Neural cell (in vitro differentiated cells): ENCODE data around the gene KCNJ6. TPM values are rescaled to one million over a fixed set of nuclear protein-coding genes. Genes with fewer than 3 reads are reported as not detected.

Source experiments
- H2AFZ ChIP-seq: fragments of 200-600, 300-800 bp; sonication (generic), shearing (Covaris generic); 2 replicates; pipeline ENCODE4 v1.6.0; 2014; ENCODE audit warnings: low read depth, mild to moderate bottlenecking, antibody characterized with exemption, low read length, moderate library complexity
- H3F3A ChIP-seq: fragments of 200-600 bp; shearing (Covaris generic); 2 replicates; pipeline ENCODE4 v1.6.1; 2016; ENCODE audit warnings: mild to moderate bottlenecking, moderate library complexity, mixed read lengths, antibody characterized with exemption, low read length; ENCODE audit not compliant: insufficient read depth, poor library complexity, severe bottlenecking
- H3K27ac ChIP-seq: fragments of 200-600, 300-800 bp; sonication (generic), shearing (Covaris generic); 2 replicates; pipeline ENCODE4 v1.5.1; 2014; ENCODE audit warnings: mild to moderate bottlenecking, low read length, moderate library complexity
- H3K27me3 ChIP-seq: fragments of 300-800, 200-600 bp; sonication (generic), shearing (Covaris generic); 2 replicates; pipeline ENCODE4 v1.6.0; 2014; ENCODE audit warnings: mild to moderate bottlenecking, low read depth, low read length, moderate library complexity; ENCODE audit not compliant: insufficient read depth
- H3K36me3 ChIP-seq: fragments of 300-800, 200-600 bp; sonication (generic), shearing (Covaris generic); 2 replicates; pipeline ENCODE4 v1.5.1; 2014; ENCODE audit warnings: mild to moderate bottlenecking, antibody characterized with exemption, low read length, moderate library complexity; ENCODE audit not compliant: insufficient read depth
- H3K4me2 ChIP-seq: fragments of 300-800, 200-600 bp; sonication (generic), shearing (Covaris generic); 2 replicates; pipeline ENCODE4 v1.6.0; 2014; ENCODE audit warnings: mild to moderate bottlenecking, low read length
- H3K4me3 ChIP-seq: fragments of 300-800, 200-600 bp; sonication (generic), shearing (Covaris generic); 2 replicates; pipeline ENCODE4 v1.5.1; 2014; ENCODE audit warnings: mild to moderate bottlenecking, low read length, moderate library complexity
- H3K79me2 ChIP-seq: fragments of 200-600 bp; shearing (Covaris generic); replicated peaks from 2 replicates; pipeline ENCODE4 v1.6.0; 2014; ENCODE audit warnings: mild to moderate bottlenecking, low read length, moderate library complexity; ENCODE audit not compliant: insufficient read depth
- H3K9ac ChIP-seq: fragments of 300-800, 200-600 bp; sonication (generic), shearing (Covaris generic); 2 replicates; pipeline ENCODE4 v1.6.1; 2016; ENCODE audit warnings: mild to moderate bottlenecking, low read length, mixed read lengths
- H3K9me2 ChIP-seq: fragments of 200-600 bp; shearing (Covaris generic); 2 replicates; pipeline ENCODE4 v1.6.1; 2016; ENCODE audit warnings: mild to moderate bottlenecking, low read length, mixed read lengths; ENCODE audit not compliant: insufficient read depth
- H3K9me3 ChIP-seq: fragments of 200-600, 300-800 bp; sonication (generic), shearing (Covaris generic); 2 replicates; pipeline ENCODE4 v1.6.1; 2016; ENCODE audit warnings: mild to moderate bottlenecking, mixed run types, low read length, moderate library complexity, mixed read lengths
- H4K20me1 ChIP-seq: fragments of 200-600 bp; shearing (Covaris generic); 2 replicates; pipeline ENCODE4 v1.6.1; 2016; ENCODE audit warnings: mild to moderate bottlenecking, mixed run types; ENCODE audit not compliant: insufficient read depth
- CTCF ChIP-seq: fragments of 450-650 bp; IDR thresholded peaks from 2 replicates; pipeline ENCODE4 v1.5.1; 2014; ENCODE audit warnings: antibody characterized with exemption, mild to moderate bottlenecking, moderate library complexity; ENCODE audit not compliant: poor library complexity, severe bottlenecking
- EP300 ChIP-seq: fragments of 450-650 bp; conservative IDR thresholded peaks from 2 replicates; pipeline ENCODE4 v1.6.1; 2014; ENCODE audit warnings: antibody characterized with exemption, mild to moderate bottlenecking, moderate library complexity; ENCODE audit not compliant: poor library complexity, severe bottlenecking
- EZH2 ChIP-seq: fragments of 200-600, 300-800 bp; shearing (Covaris generic), sonication (generic); IDR thresholded peaks from 2 replicates; pipeline ENCODE4 v1.6.1; 2014; ENCODE audit warnings: antibody characterized with exemption, low read length, borderline replicate concordance, mild to moderate bottlenecking; ENCODE audit not compliant: insufficient read depth, poor library complexity, severe bottlenecking
- MXI1 ChIP-seq: fragments of 450-650 bp; conservative IDR thresholded peaks from 2 replicates; pipeline ENCODE4 v1.6.1; 2014; ENCODE audit warnings: antibody characterized with exemption, mild to moderate bottlenecking; ENCODE audit not compliant: poor library complexity, severe bottlenecking
- POLR2AphosphoS5 ChIP-seq: IDR thresholded peaks from 2 replicates; pipeline ENCODE4 v1.6.1; 2012
- RAD21 ChIP-seq: fragments of 450-650 bp; conservative IDR thresholded peaks from 2 replicates; pipeline ENCODE4 v1.6.1; 2014; ENCODE audit warnings: antibody characterized with exemption, mild to moderate bottlenecking, moderate library complexity
- REST ChIP-seq: IDR thresholded peaks from 2 replicates; pipeline ENCODE4 v1.6.1; 2012; ENCODE audit warnings: borderline replicate concordance
- SMC3 ChIP-seq: fragments of 450-650 bp; conservative IDR thresholded peaks from 2 replicates; pipeline ENCODE4 v1.6.1; 2014; ENCODE audit warnings: antibody characterized with exemption, mild to moderate bottlenecking, moderate library complexity; ENCODE audit not compliant: poor library complexity
- TAF1 ChIP-seq: IDR thresholded peaks from 2 replicates; pipeline ENCODE4 v1.6.1; 2012; ENCODE audit warnings: low read depth
- polyA plus RNA-seq: library from polyadenylated mRNA; depleted of rRNA; stranded (reverse); fragments of >200 nt; gene quantifications from 2 replicates; pipeline ENCODE4 v1.2.3, GENCODE V29; 2014

KCNJ6 gene
- polyA plus RNA-seq, 1 donor from 2014 or later = 1.7 TPM

GRCh38 chr21:37746849-37747248 lies 169.4 kb downstream of the KCNJ6 start:
- H4K20me1 ChIP-seq = no peaks in the 10 kb centered on the region
- no peak overlapping the region for H3K27ac ChIP-seq
- H3F3A ChIP-seq = no peaks in the 10 kb centered on the region
- no peaks in the 10 kb centered on the region for H3K9me2 ChIP-seq
- H3K79me2 ChIP-seq = no peaks in the 10 kb centered on the region
- no peak overlapping the region for H2AFZ ChIP-seq
- no peak overlapping the region for H3K4me3 ChIP-seq
- no peak overlapping the region for H3K9ac ChIP-seq
- no peak overlapping the region for H3K4me2 ChIP-seq
- no peaks in the 10 kb centered on the region for H3K27me3 ChIP-seq
- TF ChIP-seq MXI1 (no peak), CTCF (no peak), EZH2 (no peak)
- no peaks in the 10 kb centered on the region for H3K36me3 ChIP-seq
- no peaks in the 10 kb centered on the region for H3K9me3 ChIP-seq

GRCh38 chr21:37744551-37744950 lies 171.7 kb downstream of the KCNJ6 start:
- TF ChIP-seq REST (peak; percentile 87), MXI1 (no peak)
- H3K27ac ChIP-seq = peak overlapping the region; percentile 59
- no peaks in the 10 kb centered on the region for H4K20me1 ChIP-seq
- H3K4me3 ChIP-seq = no peak overlapping the region
- H3K9me2 ChIP-seq = no peaks in the 10 kb centered on the region
- no peaks in the 10 kb centered on the region for H3F3A ChIP-seq
- no peaks in the 10 kb centered on the region for H3K27me3 ChIP-seq
- H3K36me3 ChIP-seq = no peaks in the 10 kb centered on the region
- H3K79me2 ChIP-seq = no peaks in the 10 kb centered on the region
- H3K9me3 ChIP-seq = no peaks in the 10 kb centered on the region
- no peak overlapping the region for H2AFZ ChIP-seq
- no peak overlapping the region for H3K9ac ChIP-seq
- no peak overlapping the region for H3K4me2 ChIP-seq

- Histone ChIP-seq H3F3A (no peaks in the 10 kb centered on the region), H2AFZ (no peak overlapping the region), H3K9me2 (no peaks in the 10 kb centered on the region), H3K9me3 (no peaks in the 10 kb centered on the region), H3K36me3 (no peaks in the 10 kb centered on the region), H3K27me3 (no peaks in the 10 kb centered on the region), H3K4me2 (no peak overlapping the region), H3K4me3 (no peak overlapping the region), H3K9ac (no peak overlapping the region), H3K27ac (no peak overlapping the region), H4K20me1 (no peaks in the 10 kb centered on the region), H3K79me2 (no peaks in the 10 kb centered on the region)
- TF ChIP-seq CTCF (no peak), MXI1 (no peak), EP300 (no peak), TAF1 (no peak), POLR2AphosphoS5 (no peak), REST (no peak), RAD21 (no peak), SMC3 (no peak), EZH2 (no peak)
Measured at GRCh38 chr21:37742532-37742931, 173.7 kb downstream of the KCNJ6 start.
